ENCODE data around the gene INPP5D. TPM values are rescaled to one million over a fixed set of nuclear protein-coding genes. Genes with fewer than 3 reads are reported as not detected.

INPP5D gene
- total and polyA plus RNA-seq, 2 of the 8 experiments (the other 6 are each of a cell fraction or from before 2014, with no cell fraction given), result 4.5 to 7.1 TPM

DNA sequence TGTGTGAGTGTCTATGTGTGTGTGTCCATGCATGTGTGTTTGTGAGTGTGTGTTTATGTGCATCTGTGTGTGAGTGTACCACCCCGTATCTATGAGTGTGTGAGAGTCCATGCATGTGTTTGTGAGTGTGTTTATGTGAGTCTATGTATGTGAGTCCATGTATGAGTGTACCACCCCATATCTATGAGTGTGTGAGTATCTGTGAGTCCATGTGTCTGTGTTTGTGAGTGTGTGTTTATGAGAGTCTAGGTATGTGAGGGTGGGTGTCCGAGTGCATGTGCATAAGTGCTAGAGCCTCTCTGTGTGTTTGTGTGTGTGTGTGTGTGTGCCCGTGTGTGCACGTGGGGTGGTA is 105.4 kb downstream of the INPP5D start (continued):
- TF ChIP-seq PHF8 (conservative IDR thresholded peaks at IDR 0.05; ENCODE audit: low read depth, low read length) (no peak), BCL11A (IDR thresholded peaks at IDR 0.05; ENCODE audit: low read depth in 2 of 2, low read length in 2 of 2) (no peak), RNF2 (IDR thresholded peaks at IDR 0.05; ENCODE audit: borderline replicate concordance, low read depth, low read length, missing control alignments, poor library complexity, severe bottlenecking) (no peak), YY1 (IDR thresholded peaks at IDR 0.05; ENCODE audit: low read depth, low read length) (no peak)

Measured in H1 (cell line).